Smooth muscle cell (in vitro differentiated cells): Measurements from ENCODE around the gene PLAU. TPM values are rescaled to one million over a fixed set of nuclear protein-coding genes. Genes with fewer than 3 reads are reported as not detected.

Source experiments
- DNase-seq: peaks from one replicate; lab custom pipeline; 2025; ENCODE audit not compliant: unreplicated experiment; lab: John Stamatoyannopoulos, UW
- H2AFZ ChIP-seq: fragments of 200-600 bp; sonication (generic); 2 replicates; pipeline ENCODE4 v1.6.0; 2016; ENCODE audit warnings: antibody characterized with exemption, low read depth, mild to moderate bottlenecking
- H3F3A ChIP-seq: fragments of 200-600 bp; sonication (generic); 2 replicates; pipeline ENCODE4 v1.6.0; 2017; ENCODE audit warnings: antibody characterized with exemption, low read depth
- H3K27ac ChIP-seq: fragments of 200-600 bp; sonication (generic); 2 replicates; pipeline ENCODE4 v1.5.1; 2016; ENCODE audit warnings: low read depth, mild to moderate bottlenecking
- H3K27me3 ChIP-seq: fragments of 200-600 bp; sonication (generic); 2 replicates; pipeline ENCODE4 v1.6.1; 2016; ENCODE audit warnings: low read depth, mild to moderate bottlenecking
- H3K36me3 ChIP-seq: fragments of 200-600 bp; sonication (generic); 2 replicates; pipeline ENCODE4 v1.5.1; 2016; ENCODE audit warnings: low read depth
- H3K4me1 ChIP-seq: fragments of 200-600 bp; sonication (generic); 2 replicates; pipeline ENCODE4 v1.5.1; 2016; ENCODE audit warnings: low read depth
- H3K4me2 ChIP-seq: fragments of 200-600 bp; sonication (generic); 2 replicates; pipeline ENCODE4 v1.6.0; 2016; ENCODE audit warnings: mild to moderate bottlenecking
- H3K4me3 ChIP-seq: fragments of 200-600 bp; sonication (generic); 2 replicates; pipeline ENCODE4 v1.5.1; 2016; ENCODE audit warnings: mild to moderate bottlenecking
- H3K79me2 ChIP-seq: fragments of 200-600 bp; sonication (generic); 2 replicates; pipeline ENCODE4 v1.6.0; 2016; ENCODE audit warnings: low read depth, mild to moderate bottlenecking
- H3K9ac ChIP-seq: fragments of 200-600 bp; sonication (generic); 2 replicates; pipeline ENCODE4 v1.6.0; 2016; ENCODE audit warnings: low read depth
- H3K9me3 ChIP-seq: fragments of 200-600 bp; sonication (generic); replicated peaks from 2 replicates; pipeline ENCODE4 v1.5.1; 2016; ENCODE audit warnings: low read depth
- H4K20me1 ChIP-seq: fragments of 200-600 bp; sonication (generic); 2 replicates; pipeline ENCODE4 v1.6.0; 2016; ENCODE audit warnings: low read depth
- CTCF ChIP-seq: fragments of 200-600 bp; sonication (generic); IDR thresholded peaks from 2 replicates; pipeline ENCODE4 v1.5.1; 2017; ENCODE audit warnings: borderline replicate concordance, mild to moderate bottlenecking, antibody characterized with exemption; ENCODE audit not compliant: insufficient read depth, poor library complexity, severe bottlenecking
- WGBS: methylation state at CpG from one replicate; pipeline ENCODE4 v1.1.7; 2016; ENCODE audit warnings: low lambda C conversion rate; 5-methylcytosine and 5-hydroxymethylcytosine counted together
- polyA plus RNA-seq: library from polyadenylated mRNA; unstranded; fragments of >200 nt; fragmentation: Nextera tagmentation; extraction: Ambion mirVana; gene quantifications from 2 replicates; pipeline ENCODE4 v1.2.1, GENCODE V29; 2016
- total RNA-seq: library from RNA; depleted of rRNA; stranded (reverse); fragments of >200 nt; gene quantifications from 2 replicates; pipeline ENCODE4 v1.2.3, GENCODE V29; 2014

PLAU gene
- total and polyA plus RNA-seq, 2 experiments from 2014 or later: 9.2 to 10.7 TPM

- Histone ChIP-seq H3K9ac (no peak overlapping the region), H3K9me3 (no peaks in the 10 kb centered on the region), H3K79me2 (no peaks in the 10 kb centered on the region), H3K36me3 (no peaks in the 10 kb centered on the region), H2AFZ (peak overlapping the region; percentile 84), H4K20me1 (no peaks in the 10 kb centered on the region), H3F3A (no peaks in the 10 kb centered on the region), H3K4me3 (peak overlapping the region; percentile 29), H3K27ac (no peak overlapping the region), H3K4me2 (peak overlapping the region; percentile 82), H3K27me3 (no peaks in the 10 kb centered on the region), H3K4me1 (peaks cover 8% of the 10 kb centered on the region)
- WGBS: 5% methylated on average over 28 of the region's 28 CpGs
- TF ChIP-seq CTCF: peak; percentile 94
- DNase-seq: peak; percentile 54
Measured at GRCh38 chr10:73940634-73941221, 29.8 kb downstream of the PLAU start.

- Histone ChIP-seq H3F3A (no peaks in the 10 kb centered on the region), H3K27me3 (no peaks in the 10 kb centered on the region), H4K20me1 (no peaks in the 10 kb centered on the region), H3K9ac (no peak overlapping the region), H3K27ac (no peak overlapping the region), H3K4me1 (peaks cover 8% of the 10 kb centered on the region), H3K4me3 (no peak overlapping the region), H3K36me3 (no peaks in the 10 kb centered on the region), H2AFZ (peak overlapping the region; percentile 84), H3K9me3 (no peaks in the 10 kb centered on the region), H3K79me2 (no peaks in the 10 kb centered on the region), H3K4me2 (peak overlapping the region; percentile 82)
- no peak for DNase-seq
- WGBS: 79% methylated on average over 2 of the region's 2 CpGs
- TF ChIP-seq CTCF: no peak
Measured at GRCh38 chr10:73941300-73941699, 30.4 kb downstream of the PLAU start.

- no peaks in the 10 kb centered on the region for H3K36me3 ChIP-seq
- no peak for TF ChIP-seq CTCF
- peaks cover 8% of the 10 kb centered on the region for H3K4me1 ChIP-seq
- no peak overlapping the region for H2AFZ ChIP-seq
- H3K9ac ChIP-seq: no peak overlapping the region
- no peaks in the 10 kb centered on the region for H3K27me3 ChIP-seq
- no peaks in the 10 kb centered on the region for H4K20me1 ChIP-seq
- no peak overlapping the region for H3K27ac ChIP-seq
- no peaks in the 10 kb centered on the region for H3F3A ChIP-seq
- H3K4me3 ChIP-seq: no peak overlapping the region
- 98% methylated on average over 34 of the region's 35 CpGs for WGBS
- H3K9me3 ChIP-seq: no peaks in the 10 kb centered on the region
- no peak overlapping the region for H3K4me2 ChIP-seq
- no peaks in the 10 kb centered on the region for H3K79me2 ChIP-seq
- no peak for DNase-seq
Measured at GRCh38 chr10:73944356-73945100, 33.6 kb downstream of the PLAU start.
